Esophagus squamous epithelium (tissue), 4 donors: ENCODE results near the gene SMIM35.

Source experiments
- POLR2A ChIP-seq, 4 donors: fragments of 450-650 bp; IDR thresholded peaks; one replicate each; pipeline ENCODE4 v1.6.1; 2017; ENCODE audit warnings: antibody characterized with exemption in 4 of 4, mild to moderate bottlenecking in 4 of 4, moderate library complexity in 3 of 4
- TF ChIP-seq, protein P1 (sequence below), 6 experiments: fragments of 450-650 bp in 4 of 6; fragments of 200-600 bp in 2 of 6; sonication (generic) in 2 of 6; IDR thresholded peaks; one replicate each; pipeline ENCODE4 v1.5.1; 2016 to 2019; ENCODE audit warnings: antibody characterized with exemption in 6 of 6, mild to moderate bottlenecking in 4 of 6, moderate library complexity in 4 of 6

- TF ChIP-seq, protein P1, sequence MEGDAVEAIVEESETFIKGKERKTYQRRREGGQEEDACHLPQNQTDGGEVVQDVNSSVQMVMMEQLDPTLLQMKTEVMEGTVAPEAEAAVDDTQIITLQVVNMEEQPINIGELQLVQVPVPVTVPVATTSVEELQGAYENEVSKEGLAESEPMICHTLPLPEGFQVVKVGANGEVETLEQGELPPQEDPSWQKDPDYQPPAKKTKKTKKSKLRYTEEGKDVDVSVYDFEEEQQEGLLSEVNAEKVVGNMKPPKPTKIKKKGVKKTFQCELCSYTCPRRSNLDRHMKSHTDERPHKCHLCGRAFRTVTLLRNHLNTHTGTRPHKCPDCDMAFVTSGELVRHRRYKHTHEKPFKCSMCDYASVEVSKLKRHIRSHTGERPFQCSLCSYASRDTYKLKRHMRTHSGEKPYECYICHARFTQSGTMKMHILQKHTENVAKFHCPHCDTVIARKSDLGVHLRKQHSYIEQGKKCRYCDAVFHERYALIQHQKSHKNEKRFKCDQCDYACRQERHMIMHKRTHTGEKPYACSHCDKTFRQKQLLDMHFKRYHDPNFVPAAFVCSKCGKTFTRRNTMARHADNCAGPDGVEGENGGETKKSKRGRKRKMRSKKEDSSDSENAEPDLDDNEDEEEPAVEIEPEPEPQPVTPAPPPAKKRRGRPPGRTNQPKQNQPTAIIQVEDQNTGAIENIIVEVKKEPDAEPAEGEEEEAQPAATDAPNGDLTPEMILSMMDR (IDR thresholded peaks at IDR 0.05), result no peak
- no peak for TF ChIP-seq POLR2A (IDR thresholded peaks at IDR 0.05)
These were observed 47.1 kb upstream of the SMIM35 start for GRCh38 chr11:118133816-118134215.
